ENCODE measurements around the gene SCUBE1. TPM values are rescaled to one million over a fixed set of nuclear protein-coding genes. Genes with fewer than 3 reads are reported as not detected.

SCUBE1 gene
- total and polyA plus RNA-seq, 8 donors, result 0.04 to 0.41 (median 0.12) TPM; not detected in 3

DNA sequence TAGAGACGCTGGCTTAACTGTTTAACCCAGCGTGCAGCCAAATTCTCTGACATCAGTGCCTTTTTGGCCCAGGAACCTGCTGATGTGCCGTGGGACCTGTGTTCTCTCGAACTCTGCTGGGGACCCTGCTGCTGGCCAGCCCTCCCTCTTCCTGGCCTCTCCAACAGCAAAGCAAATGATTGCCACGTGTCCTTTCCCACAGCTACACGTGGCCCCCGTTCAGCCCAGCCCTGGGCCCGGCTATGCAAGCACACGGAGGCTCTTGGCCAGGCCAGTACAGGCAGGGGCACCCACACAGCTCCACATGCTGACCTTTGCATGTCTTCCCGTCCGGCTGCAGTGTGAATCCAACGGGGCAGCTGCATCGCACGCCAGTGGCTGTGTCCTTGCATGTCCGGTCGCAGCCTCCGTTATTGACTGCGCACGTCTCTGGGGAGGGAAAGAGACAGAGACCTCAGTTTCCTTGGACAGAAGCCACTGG lies 104.6 kb downstream of the SCUBE1 start:
- intact Hi-C loops (cut with DNase I), result loop anchor here in 1 of 3 donors (10.0 kb wide), 1 partner anchor 146 kb away; no protein-coding TSS in a partner anchor
- DNase-seq (no peak), ATAC-seq (peak in 1 of 4 donors; percentile 19), FAIRE-seq (no peak)
- H3K27ac ChIP-seq, result no peak overlapping the region
- H3K4me1 ChIP-seq, result peaks cover 0 to 8% (median 5%) of the 10 kb centered on the region in 3 donors
- 65 to 69% methylated on average over 19 of the region's 19 CpGs for WGBS, 2 donors
- H3K4me3 ChIP-seq, result no peak overlapping the region
- no peaks in the 10 kb centered on the region for H3K36me3 ChIP-seq
- TF ChIP-seq, protein P1, sequence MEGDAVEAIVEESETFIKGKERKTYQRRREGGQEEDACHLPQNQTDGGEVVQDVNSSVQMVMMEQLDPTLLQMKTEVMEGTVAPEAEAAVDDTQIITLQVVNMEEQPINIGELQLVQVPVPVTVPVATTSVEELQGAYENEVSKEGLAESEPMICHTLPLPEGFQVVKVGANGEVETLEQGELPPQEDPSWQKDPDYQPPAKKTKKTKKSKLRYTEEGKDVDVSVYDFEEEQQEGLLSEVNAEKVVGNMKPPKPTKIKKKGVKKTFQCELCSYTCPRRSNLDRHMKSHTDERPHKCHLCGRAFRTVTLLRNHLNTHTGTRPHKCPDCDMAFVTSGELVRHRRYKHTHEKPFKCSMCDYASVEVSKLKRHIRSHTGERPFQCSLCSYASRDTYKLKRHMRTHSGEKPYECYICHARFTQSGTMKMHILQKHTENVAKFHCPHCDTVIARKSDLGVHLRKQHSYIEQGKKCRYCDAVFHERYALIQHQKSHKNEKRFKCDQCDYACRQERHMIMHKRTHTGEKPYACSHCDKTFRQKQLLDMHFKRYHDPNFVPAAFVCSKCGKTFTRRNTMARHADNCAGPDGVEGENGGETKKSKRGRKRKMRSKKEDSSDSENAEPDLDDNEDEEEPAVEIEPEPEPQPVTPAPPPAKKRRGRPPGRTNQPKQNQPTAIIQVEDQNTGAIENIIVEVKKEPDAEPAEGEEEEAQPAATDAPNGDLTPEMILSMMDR (IDR thresholded peaks at IDR 0.05), result no peak
- H3K27me3 ChIP-seq, result no peaks in the 10 kb centered on the region
- no peaks in the 10 kb centered on the region for H3K9me3 ChIP-seq

- Histone ChIP-seq H3K27ac (peak overlapping the region in 1 of 4 donors; percentile 12), H3K36me3 (no peaks in the 10 kb centered on the region), H3K4me3 (no peak overlapping the region), H3K9me3 (no peaks in the 10 kb centered on the region), H3K27me3 (no peaks in the 10 kb centered on the region), H3K4me1 (peaks cover 0 to 8% (median 5%) of the 10 kb centered on the region in 3 donors)
- FAIRE-seq (no peak), DNase-seq (peak in 1 of 6 donors; percentile 32), ATAC-seq (peak; percentile 41 to 60 (median 44))
- 42 to 44% methylated on average over 9 of the region's 9 CpGs for WGBS, 2 donors
- intact Hi-C loops (cut with DNase I), result loop anchor here in 1 of 3 donors (10.0 kb wide), 1 partner anchor 148 kb away; no protein-coding TSS in a partner anchor
- TF ChIP-seq, protein P1 (IDR thresholded peaks at IDR 0.05), result no peak
Observed at GRCh38 chr22:43237280-43237679, 105.9 kb downstream of the SCUBE1 start.

DNA sequence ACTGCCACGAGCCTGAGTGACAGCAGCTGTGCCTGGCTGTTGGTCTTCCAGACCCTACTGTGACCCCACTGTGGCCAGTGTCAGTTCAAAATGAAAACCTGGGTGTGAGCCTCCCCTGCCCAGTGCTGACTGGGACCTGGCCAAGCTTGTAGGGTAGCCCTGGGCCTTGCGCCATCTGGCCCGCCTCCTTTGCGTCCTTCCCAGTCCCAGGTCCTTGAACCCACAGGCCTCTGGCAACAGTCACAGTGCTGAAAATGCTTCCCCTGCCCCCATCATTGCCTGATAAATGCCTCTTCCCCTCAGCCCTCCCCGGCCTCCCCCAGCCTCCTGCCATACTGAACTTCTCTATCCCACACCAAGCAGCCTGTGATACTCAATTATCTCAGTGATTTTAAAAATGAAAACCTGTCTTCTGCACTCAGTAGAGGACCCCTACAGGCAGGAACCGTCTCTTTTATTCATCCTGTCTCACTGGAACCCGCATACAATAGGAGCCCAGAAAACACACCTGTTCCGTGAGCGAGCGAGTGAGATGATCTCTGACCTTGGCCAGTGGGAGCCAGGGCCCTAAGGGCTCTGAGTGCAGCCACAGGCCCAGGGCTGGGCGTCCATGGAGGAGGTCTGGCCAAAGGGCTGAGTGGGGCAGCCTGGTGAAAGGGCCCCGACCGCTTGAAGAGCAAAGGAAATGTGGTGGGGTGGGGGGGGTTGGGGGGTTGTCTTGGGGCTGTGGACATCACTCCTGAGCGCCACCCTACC lies 106.6 kb downstream of the SCUBE1 start:
- H3K9me3 ChIP-seq, result no peaks in the 10 kb centered on the region
- no peak overlapping the region for H3K27ac ChIP-seq
- TF ChIP-seq, protein P1 (IDR thresholded peaks at IDR 0.05), result no peak
- 41 to 45% methylated on average over 13 to 14 of the region's 14 CpGs for WGBS, 2 donors
- DNase-seq (peak in 5 of 6 donors; percentile 67 to 76 (median 73)), FAIRE-seq (no peak), ATAC-seq (peak; percentile 75 to 93 (median 84))
- intact Hi-C loops (cut with DNase I), result loop anchor here in 1 of 3 donors (10.0 kb wide), 1 partner anchor 148 kb away; no protein-coding TSS in a partner anchor
- H3K36me3 ChIP-seq, result no peaks in the 10 kb centered on the region
- no peak overlapping the region for H3K4me3 ChIP-seq
- no peaks in the 10 kb centered on the region for H3K27me3 ChIP-seq
- H3K4me1 ChIP-seq, result peaks cover 0 to 8% (median 5%) of the 10 kb centered on the region in 3 donors

DNA sequence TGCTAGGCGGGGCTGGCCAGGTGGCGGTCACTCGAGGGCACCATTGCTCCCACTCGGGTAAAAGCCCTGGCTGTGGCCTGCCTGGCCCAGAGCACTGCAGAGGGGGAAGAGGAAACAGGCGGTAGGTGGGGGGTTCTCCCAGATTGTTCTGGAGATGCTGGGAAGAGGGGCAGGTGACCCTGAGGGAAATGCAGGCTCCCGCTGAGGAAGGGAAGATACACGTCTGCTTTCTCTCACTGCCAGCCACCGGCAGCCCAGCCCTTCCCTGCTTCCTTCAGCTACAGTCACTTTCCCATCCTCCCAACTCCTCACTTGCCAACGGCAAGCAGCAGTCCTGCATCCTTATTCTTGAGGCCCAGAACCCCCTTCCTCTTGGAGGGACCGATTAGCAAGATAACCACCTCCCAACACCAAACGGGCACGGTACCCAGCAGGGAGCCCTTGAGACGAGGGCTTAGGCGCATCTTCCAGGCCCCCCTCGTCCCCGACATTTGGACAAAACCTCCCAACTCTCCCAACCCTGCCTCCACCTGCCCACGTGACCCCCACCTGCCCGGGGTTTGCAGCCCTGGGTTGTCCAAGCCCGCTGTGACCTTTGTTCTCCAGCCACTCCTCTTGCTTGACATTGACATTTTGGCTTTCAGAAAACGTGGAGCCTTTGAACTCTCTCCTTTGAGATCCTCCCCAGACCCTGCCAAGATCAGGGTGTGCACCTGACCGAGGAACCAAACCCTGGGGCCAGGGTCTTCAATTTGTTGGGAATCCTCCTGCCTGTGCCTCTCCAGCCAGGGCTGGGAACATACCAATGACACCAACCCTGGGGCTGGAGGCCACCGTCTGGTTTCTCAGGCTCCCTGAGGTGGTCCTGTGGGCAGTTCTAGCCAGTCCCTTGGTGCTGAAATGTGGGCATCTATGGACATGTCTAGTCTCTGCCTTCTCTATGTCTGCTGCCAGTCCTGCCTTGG lies 107.4 kb downstream of the SCUBE1 start:
- peak in 1 of 4 donors; percentile 30 for ATAC-seq

More for the DNA sequence above, 107.4 kb downstream of the SCUBE1 start:
- no peak for FAIRE-seq
- Histone ChIP-seq H3K27me3 (no peaks in the 10 kb centered on the region), H3K27ac (no peak overlapping the region), H3K9me3 (no peaks in the 10 kb centered on the region), H3K36me3 (no peaks in the 10 kb centered on the region), H3K4me3 (no peak overlapping the region), H3K4me1 (peaks cover 0 to 8% (median 5%) of the 10 kb centered on the region in 3 donors)
- DNase-seq, result no peak
- intact Hi-C loops (cut with DNase I), result loop anchor here in 1 of 3 donors (10.0 kb wide), 1 partner anchor 149 kb away; no protein-coding TSS in a partner anchor
- 69 to 73% methylated on average over 21 to 22 of the region's 22 CpGs for WGBS, 2 donors
- TF ChIP-seq, protein P1 (IDR thresholded peaks at IDR 0.05), result no peak

All from pancreas (tissue), 10 donors.